AG08396 (cell line): Measurements from ENCODE around the gene EHBP1.

ENCODE experiments used
- DNase-seq: peaks from one replicate; pipeline ENCODE4 v3.0.0; 2012; ENCODE audit warnings: low spot score, mixed read lengths

The EHBP1 gene

GRCh38 chr2:62822549-62822948 is 117.0 kb downstream of the EHBP1 start:
- DNase-seq = no peak

- no peak for DNase-seq
Observed at GRCh38 chr2:62824388-62824787, 118.9 kb downstream of the EHBP1 start.

- peak; percentile 30 for DNase-seq
Observed at GRCh38 chr2:62826141-62826540, 120.6 kb downstream of the EHBP1 start.

- DNase-seq = no peak
Observed at GRCh38 chr2:62826953-62827675, 121.6 kb downstream of the EHBP1 start.

- DNase-seq = no peak
Observed at GRCh38 chr2:62831729-62832128, 126.2 kb downstream of the EHBP1 start.

- DNase-seq = no peak
Observed at GRCh38 chr2:62844311-62845090, 139.0 kb downstream of the EHBP1 start.

- no peak for DNase-seq
Observed at GRCh38 chr2:62845256-62845655, 139.7 kb downstream of the EHBP1 start.

GRCh38 chr2:62852254-62852653 is 146.7 kb downstream of the EHBP1 start:
- DNase-seq = no peak

GRCh38 chr2:62854600-62855514 is 149.3 kb downstream of the EHBP1 start:
- no peak for DNase-seq

GRCh38 chr2:62856228-62857040 is 150.9 kb downstream of the EHBP1 start:
- DNase-seq = no peak

GRCh38 chr2:62857139-62857931 is 151.8 kb downstream of the EHBP1 start:
- DNase-seq = no peak

- no peak for DNase-seq
Observed at GRCh38 chr2:62858231-62858832, 152.8 kb downstream of the EHBP1 start.

- DNase-seq = no peak
Observed at GRCh38 chr2:62868947-62869346, 163.4 kb downstream of the EHBP1 start.

- no peak for DNase-seq
Observed at GRCh38 chr2:62870966-62871365, 165.5 kb downstream of the EHBP1 start.

GRCh38 chr2:62871506-62871905 is 166.0 kb downstream of the EHBP1 start:
- no peak for DNase-seq

GRCh38 chr2:62873603-62874002 is 168.1 kb downstream of the EHBP1 start:
- DNase-seq = no peak

- DNase-seq = no peak
Observed at GRCh38 chr2:62874881-62875383, 169.4 kb downstream of the EHBP1 start.

- no peak for DNase-seq
Observed at GRCh38 chr2:62881162-62881795, 175.8 kb downstream of the EHBP1 start.

- DNase-seq = no peak
Observed at GRCh38 chr2:62883629-62884028, 178.1 kb downstream of the EHBP1 start.

GRCh38 chr2:62884086-62884485 is 178.6 kb downstream of the EHBP1 start:
- no peak for DNase-seq
